D341Med (cell line): ENCODE results near the gene SH3GLB1.
A peak's percentile ranks its signal among the peaks of the same experiment; 100 is the strongest.
"Not testable (repeated sequence)": the region's sequence is repeated elsewhere in the genome, so short reads cannot be mapped to it uniquely, and the experiment has no call there.

Source experiments
- DNase-seq: peaks from one replicate; pipeline ENCODE4 v3.0.0; 2012; ENCODE audit warnings: low spot score

Gene SH3GLB1

DNA sequence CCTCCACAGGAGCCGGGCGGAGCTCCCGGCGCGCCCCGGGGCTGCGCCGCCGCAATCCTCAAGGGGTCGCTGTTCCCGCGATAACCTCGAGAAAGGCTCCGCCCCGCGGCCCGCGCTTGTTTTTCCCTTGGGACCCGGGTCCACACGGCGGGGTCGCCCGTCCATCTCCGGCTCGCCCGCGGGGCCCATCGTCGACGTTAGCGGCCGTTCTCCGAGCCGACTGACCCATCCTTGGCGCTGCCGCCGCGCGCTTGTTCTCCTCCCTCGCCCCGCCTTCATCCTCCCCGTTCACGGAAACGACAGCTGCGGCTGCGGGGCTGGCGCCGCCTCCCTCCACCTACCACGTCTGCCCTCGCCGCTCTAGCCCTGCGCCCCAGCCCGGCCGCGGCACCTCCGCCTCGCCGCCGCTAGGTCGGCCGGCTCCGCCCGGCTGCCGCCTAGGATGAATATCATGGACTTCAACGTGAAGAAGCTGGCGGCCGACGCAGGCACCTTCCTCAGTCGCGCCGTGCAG is at the start of gene SH3GLB1:
Gene SH3GLB1, plus strand, starts transcription at position 119 of the 514 bp plus-strand sequence. Its CDS starts 324 bp downstream, at position 443.
- peak; percentile 92 for DNase-seq

DNA sequence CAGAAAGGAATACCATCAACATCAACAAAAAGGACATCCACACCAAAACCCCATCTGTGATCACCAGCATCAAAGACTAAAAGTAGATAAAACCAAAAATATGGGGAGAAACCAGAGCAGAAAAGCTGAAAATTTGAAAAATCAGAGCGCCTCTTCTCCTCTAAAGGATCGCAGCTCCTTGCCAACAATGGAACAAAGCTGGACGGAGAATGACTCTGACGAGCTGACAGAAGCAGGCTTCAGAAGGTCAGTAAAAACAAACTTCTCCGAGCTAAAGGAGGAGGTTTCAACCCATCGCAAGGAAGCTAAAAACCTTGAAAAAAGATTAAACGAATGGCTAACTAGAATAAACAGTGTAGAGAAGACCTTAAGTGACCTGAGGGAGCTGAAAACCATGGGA is 46.0 kb upstream of the SH3GLB1 start:
- not testable (repeated sequence) for DNase-seq

DNA sequence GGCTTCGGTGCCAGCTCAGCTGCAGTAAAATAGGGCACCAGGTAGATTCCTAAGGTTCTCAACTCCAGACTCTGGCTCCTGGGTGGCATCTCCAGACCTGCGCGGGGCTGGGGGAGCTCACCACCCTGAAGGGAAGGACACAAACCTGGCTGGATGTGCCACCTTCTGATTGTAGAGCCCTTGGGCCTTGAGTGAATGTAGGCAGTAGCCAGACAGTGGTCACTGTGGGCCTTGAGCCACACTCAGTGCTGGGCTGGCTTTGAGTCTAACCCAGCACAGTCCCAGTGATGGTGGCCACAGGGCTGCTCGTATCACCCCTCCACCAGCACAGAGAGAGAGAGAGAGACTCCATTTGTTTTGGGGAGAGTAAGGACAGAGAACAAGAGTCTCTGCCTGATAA is 38.0 kb upstream of the SH3GLB1 start:
- DNase-seq = no peak

DNA sequence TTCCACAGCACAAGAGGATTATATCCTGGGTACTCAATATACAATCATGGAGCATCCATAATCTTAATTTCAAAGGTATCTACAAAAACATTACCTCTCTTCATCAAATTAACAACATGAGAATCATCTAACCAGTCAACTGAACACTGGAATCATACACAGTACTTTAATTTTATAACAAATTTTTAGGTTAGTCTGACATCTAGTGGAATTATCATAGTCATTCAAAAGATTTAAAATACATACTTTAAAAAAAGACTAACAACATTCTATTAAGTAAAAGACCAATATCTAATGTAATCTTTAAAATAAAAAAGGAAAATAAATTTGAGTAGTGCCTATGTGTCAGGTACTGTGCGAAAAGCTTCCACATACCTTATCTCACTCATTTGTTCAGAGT is 16.8 kb upstream of the SH3GLB1 start:
- DNase-seq = no peak

DNA sequence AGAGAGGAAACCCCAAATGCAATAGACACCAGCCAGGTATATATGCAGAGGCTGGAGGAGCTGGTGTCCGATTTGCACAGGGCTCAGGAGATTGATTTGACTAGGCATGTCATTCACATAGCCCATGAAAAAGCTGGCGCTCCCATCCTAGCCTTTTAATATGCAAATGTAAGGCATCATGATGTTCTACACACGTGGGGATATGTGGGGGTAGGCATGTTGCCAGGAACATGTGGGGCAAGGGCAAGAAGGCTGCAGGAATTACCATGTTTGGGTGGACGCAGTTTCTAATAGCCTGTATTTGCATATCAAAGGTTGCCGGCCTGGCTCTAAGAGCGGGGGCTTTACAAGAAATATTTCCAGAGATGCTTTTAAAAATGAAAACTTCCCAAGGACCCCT is 11.7 kb upstream of the SH3GLB1 start:
- DNase-seq = no peak

DNA sequence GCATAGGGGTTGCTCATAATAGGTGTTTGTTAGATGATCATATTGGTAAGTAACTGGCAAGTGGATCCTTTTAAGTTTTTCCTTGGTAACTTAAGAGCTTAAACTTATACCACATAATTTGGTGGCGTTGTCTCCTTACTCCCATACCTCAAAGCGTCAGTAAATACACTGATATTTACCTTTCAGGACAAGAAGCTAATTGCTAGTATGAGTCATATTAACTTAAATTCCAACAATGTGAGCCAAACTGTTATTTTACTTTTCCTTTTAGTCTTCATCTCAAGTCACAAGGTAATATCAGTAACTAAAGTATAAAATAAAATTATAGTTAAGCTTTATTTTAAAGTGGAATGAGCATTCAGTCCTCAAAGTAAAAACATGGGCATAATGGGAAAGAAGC is 9.0 kb upstream of the SH3GLB1 start:
- no peak for DNase-seq

DNA sequence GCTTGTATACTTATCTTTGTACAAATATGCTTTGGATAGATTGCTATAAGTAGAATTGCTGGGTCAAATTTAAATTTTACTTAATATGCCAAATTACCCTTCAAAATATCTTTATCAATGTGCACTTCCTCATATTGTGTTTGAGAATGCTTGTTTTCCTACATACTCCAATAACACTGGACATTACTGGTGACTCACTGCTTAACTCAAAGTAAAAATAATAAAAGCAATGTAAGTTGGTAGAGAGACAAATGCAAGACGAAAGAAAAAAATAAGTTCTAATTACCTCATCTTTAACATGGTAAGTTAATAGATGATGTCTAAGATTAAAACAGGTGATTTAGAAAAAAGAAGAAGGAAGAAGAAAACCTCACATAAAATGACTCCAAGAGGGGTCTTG is 7.9 kb upstream of the SH3GLB1 start:
- DNase-seq = no peak

DNA sequence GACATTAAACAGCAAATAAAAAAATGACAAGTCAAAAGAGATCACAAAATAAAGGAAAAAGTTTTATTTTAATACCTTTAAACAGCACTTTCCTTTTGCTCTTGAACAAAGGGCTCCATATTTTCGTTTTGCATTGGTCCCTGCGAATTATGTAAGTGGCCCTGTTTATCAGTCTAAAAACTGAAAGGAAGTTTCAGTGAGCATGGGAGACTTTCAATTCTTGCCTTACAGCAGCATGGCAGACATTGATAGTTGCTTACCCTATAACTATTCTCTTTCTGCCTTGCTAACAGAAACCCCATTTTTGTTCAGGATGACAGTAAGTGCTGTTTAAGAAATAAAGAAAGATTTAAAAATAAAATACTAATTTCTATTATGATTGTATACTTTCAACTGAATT is 5.2 kb upstream of the SH3GLB1 start:
- DNase-seq = no peak

DNA sequence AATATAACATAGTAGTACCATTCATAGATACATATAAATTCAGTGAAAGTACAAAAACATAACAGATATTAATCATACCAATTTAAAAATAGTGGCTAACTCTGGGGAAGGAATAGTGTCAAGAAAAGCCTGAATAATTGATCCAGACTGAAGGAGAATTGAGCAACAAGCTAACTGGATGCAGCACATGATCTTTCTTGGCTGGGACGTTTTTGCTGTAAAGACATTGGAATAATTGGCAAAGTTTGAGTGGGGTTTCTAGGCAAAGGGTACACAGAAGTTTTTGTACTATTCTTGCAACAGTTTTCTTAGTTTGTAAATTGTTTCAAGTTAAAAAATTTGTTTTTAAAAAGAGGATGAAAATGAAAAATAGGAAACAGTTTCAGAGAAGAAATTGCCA is 2.6 kb upstream of the SH3GLB1 start:
- DNase-seq = no peak

DNA sequence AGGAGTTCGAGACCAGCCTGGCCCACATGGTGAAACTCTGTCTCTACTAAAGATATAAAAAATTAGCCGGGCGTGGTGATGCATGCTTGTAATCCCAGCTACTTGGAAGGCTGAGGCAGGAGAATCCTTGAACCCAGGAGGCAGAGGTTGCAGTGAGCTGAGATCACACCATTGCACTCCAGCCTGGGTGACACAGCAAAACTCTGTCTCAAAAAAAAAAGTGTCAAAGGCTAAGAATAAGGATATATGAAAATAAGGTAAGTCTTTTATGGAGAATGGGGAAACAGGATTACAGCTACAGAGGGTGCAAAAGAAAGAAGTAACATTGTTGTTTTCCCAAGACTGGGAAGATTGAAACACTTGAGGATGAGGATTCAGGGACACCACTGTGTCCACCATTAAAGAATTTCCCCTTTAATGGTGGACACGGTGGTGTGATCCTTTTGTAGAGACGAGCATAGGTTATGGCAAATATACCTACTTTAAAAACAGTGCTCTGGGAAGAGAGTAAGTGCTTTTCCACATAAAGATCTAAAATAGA is 1.4 kb upstream of the SH3GLB1 start:
- DNase-seq = not testable (repeated sequence)

DNA sequence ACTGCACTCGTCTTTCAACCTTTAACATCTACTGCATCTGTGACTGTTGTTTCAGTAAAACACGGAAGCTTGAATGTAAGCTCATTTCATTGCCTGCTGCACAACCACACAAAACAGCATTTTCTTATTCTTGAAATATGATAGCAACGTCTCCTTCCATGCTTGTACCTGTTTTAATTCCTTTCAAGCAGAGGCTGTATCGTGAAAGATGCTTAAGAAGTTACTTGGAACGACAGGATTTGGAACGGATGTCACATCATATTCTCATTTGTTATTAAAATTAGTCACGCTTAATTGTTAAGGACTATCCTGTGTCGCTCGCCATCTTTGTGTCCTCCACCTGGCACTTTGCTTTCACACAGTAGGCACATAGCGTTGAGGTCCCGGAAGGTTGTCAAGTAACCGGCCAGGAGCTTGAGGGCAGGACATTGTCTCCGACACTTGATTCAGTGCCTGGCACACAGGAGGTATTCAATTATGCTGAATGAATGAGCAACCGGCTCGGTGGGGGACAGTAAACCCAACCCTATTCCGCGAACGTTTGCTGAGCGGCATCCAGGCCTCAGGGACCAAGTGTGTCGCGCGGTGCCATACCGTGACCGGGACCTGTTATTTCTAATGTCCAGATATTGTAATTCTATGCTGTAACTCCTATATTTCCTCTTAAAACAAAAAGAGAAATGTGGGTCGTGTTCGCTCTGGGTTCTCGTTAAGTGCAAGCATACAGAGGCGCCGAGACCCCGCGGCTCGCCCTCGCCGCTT is 499 bp upstream of the SH3GLB1 start:
- DNase-seq = no peak

DNA sequence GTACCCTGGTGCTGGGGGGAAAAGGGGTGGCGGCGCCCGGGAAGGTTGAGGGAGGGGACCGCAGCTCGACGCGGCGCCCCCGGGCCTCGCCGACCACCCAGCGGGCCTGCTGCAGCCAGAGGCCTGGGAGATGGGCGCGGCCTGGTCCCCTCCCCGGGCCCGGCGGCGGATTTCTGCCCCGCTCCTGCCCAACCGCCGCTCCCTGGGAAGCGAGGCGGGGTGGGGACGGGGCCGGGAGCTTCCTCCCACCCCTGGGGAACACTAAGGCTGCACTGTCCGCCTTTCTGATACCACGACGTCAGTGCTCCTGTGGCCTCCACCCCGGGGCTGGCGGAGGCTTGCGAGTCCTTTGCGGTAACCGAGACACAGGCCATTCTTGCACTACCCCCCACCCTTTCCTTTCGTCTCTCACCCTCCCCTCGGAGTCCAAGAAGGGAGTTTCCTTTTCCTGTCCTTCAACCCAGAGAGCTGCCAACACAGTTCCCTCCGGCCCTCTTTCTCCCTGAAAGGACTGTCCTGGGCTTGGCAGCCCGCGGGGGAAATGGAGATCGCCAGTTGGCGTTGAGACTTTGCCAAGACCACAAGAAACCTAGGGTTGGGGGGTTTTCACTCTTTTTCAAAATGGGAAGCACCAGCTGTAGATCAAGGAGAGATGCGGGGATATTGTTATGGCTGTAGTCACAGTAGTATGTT is 742 bp downstream of the SH3GLB1 start:
- peak; percentile 74 for DNase-seq

DNA sequence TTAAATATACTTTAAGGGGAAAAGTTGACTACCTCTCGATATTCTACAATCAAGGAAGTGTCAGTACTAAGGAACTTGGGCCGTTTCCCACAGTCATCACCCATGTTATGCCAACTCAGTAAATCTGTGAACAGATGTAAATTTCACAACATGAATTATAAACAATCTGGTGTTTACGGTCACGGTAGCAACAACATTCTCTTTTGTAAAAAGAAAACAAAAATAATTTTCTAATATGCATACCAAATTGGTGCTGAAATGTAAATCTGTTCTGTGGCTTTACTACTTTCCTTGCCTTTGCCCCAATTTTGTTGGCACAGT is 1.2 kb downstream of the SH3GLB1 start:
- no peak for DNase-seq

DNA sequence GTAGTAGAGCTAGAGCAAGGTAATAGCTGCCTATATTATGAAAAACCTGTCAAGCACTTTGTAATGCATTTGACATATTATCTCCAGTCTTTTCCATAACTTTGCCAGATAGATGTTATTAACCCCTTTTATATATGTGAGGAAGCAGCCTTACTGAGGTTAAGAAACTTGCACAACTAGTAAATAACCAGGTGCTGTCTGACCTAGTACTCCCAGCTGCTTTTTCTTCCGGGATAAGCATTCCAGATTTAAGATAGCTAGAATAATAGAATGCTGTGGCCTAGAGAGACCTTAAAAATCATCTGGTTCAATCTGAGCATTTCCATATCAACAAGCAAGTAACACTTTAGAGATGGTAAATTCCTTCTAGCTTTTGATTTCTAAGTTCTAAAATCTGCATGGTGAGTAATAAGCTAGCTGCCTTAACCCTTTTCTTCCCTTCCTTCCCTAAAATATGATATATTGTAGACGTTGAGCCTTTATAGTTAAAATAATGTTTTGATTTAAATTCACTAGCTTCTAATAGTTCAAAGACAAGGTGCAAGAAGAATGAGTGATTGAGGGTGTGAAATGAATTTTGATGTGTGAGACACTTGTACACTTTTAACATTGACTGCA is 1.8 kb downstream of the SH3GLB1 start:
- DNase-seq = no peak

DNA sequence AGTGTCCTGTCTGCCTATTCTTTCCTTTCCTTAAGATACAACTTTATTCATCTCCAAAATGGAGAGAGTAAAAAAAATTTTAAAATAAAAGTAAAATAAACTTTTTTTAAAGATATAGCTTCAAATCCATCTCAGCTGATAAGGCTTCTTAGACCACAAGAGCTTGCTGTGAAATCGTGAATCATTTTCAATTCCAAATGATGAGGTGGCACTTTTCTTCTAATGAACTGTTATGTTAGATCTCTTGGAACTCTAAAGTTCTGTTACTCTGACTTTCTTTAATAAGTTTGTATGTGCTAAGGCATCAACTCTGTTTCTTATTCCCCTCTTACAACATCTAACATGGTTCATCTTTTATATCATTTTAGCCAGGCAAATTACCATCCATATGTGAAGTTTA is 4.5 kb downstream of the SH3GLB1 start:
- DNase-seq = no peak

DNA sequence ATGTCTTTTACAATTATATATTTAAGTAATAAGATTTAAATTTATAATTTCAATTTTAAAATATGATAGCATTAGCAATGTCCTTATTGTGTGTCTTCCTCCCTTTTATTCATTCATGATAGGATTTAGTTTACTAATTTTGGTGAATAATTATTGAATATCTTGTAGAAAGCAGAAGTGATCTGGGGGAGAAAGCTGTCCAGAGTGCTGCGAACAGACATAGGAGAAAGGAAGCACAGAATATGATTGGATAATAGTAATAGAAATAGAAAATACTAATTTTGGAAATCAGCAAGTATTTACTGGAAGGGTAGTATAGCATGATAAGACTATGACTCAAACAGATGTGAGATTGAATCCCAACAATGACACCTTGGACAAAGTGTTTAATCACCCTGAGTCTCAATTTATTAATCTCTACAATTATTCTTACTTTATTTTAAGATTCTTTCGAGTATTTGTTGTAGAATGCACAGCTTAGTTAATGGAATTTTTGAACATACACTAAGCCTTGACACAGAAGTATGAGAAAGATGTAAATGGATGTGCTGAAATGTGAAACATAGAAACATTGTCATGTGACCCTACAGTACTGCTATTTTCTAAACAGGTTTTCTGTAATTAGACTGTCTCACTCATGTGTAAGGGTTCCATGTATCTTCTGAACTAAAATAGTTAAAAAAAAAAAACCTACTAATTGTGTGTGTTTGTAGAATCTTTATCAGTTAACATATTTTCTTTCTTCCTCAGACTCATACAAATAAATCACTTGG is 7.9 kb downstream of the SH3GLB1 start:
- DNase-seq = no peak

DNA sequence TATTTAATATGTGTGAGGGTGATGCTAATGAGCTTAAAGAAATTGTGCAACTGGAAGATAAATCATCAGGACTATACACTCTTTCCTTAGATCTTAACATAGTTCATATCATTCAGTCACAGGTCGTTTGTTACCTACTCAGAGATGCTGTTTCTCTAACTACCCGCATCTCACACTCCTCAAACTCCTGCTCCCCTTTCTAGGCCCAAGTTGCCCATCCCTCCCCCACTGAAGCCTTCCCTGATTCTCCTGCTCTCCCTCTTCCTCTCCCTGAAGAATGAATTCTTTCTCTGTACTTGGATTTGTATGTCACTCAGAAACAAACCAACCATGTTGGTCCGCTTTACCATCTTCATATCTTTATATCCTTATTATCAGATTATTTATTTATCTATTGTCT is 9.1 kb downstream of the SH3GLB1 start:
- DNase-seq = no peak

DNA sequence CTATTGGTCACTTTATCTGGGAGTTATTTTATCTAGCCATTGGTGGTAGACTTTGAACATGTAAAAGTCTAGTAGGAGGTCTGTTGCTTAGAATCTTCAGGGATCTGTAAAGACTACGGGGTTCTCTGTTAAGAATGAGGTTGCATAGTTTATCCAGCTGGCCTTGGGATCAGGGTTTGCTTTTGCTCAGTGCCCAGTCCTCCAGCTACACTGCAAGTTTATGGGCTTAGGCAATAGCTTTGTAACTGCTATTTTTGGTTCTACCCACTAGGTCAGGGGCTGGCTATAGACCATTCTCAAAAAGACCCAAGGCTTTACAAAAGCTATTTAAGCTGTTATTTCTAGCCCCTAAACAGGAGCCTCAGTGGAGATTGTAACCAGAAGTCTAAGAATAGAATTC is 9.8 kb downstream of the SH3GLB1 start:
- no peak for DNase-seq

DNA sequence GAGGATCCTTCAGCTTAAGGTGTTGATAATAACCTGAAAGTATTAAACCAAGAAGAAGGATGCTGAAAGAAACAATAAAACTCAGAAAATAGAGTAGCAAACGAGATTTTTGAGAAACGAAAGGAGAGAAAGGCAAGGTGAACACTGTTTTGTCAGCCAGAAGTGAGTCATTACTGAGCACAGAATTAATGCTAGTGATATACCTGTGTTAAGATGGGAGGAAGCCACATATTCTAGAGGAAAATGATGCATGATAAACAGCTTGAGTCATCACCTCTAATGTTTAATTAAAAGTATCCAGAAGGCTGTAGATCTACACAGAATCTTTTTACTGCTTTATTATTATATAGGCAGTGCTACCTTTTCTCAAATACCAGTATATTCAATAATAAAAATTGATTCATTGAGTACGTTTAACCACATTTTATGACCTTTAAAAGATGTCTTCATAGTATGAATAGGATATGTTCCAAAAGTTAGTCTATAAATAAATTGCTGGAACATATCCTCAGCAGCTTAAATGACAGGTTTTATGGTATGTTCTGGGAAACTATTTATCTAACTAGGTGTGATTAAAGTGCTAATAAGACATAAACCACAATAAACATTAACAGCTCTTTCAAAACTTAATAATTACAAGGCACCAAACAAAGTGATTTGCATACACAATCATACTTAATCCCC is 10.3 kb downstream of the SH3GLB1 start:
- DNase-seq = no peak

DNA sequence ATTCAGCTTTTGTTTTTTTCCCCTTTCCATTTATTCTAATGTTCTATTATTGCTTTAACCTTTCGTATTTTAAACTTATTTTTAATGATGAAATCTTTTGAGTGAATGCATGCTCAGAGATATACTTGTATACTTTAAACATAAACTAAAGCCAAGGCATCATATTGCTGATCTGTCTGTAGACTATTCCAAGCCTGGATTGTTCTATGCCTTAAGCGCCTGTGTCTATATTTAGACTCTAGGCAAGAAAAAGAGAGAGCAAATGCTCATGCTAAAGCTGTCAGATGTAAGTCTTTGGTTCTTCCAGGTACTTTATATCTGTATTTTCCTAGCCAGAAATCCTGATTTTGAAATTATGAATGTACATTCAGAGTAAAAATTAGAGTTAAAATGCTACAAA is 14.4 kb downstream of the SH3GLB1 start:
- no peak for DNase-seq

DNA sequence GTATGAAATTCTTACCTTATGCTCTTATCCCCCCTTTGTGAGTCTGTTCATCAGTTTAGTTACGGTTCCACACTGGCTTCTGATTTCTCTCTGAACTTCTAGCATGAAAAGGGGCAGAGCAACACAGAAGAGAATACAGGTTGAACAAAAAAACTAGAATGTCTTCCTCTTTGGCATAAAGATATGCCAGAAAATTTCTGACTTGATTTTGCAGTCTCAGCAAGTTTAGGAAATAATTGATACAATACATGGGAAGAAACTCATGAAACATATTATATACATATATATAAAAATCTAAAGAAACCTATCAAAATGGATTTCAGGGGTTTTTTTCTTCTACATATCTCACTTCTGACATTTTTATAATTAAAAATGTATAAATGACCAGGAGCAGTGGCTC is 27.0 kb downstream of the SH3GLB1 start:
- no peak for DNase-seq

DNA sequence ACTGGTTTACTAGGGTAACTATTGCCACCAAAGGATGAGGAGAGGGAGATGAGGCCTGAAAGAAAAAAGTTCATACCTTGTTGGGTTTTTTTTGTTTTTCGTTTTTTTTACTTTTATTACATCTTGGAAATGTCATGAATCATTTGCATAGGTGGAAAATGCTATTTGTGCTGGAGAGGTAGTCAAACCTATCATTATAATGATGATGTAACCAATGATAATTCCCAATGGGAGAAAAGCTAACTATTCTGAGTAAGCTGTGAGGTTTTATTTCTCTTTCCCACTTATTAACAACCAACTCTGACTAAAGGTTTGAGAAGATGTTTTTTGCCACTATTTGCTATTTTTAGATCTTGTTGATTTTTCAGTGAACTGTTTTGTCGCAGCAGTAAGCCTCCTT is 29.0 kb downstream of the SH3GLB1 start:
- DNase-seq = no peak
